H9 (cell line): ENCODE results near the gene SLC29A1. TPM values are rescaled to one million over a fixed set of nuclear protein-coding genes. Genes with fewer than 3 reads are reported as not detected.

Experiments
- DNase-seq: peaks from one replicate; pipeline ENCODE4 v3.0.0-alpha.2; 2017
- H2AFZ ChIP-seq: one replicate; pipeline ENCODE4 v1.6.1; 2013; ENCODE audit warnings: mild to moderate bottlenecking, low read length, control low read depth, moderate library complexity
- H2AK5ac ChIP-seq: 2 replicates; pipeline ENCODE4 v1.6.1; 2013; ENCODE audit warnings: low read length, control low read depth, mixed read lengths; ENCODE audit not compliant: insufficient read length
- H2BK120ac ChIP-seq: one replicate; pipeline ENCODE4 v1.6.1; 2013; ENCODE audit warnings: low read depth, mild to moderate bottlenecking, low read length, control low read depth, inconsistent platforms; ENCODE audit not compliant: poor library complexity, severe bottlenecking
- H2BK12ac ChIP-seq: 2 replicates; pipeline ENCODE4 v1.6.1; 2013; ENCODE audit warnings: low read length, control low read depth, mixed read lengths, low read depth; ENCODE audit not compliant: insufficient read length
- H2BK15ac ChIP-seq: 2 replicates; pipeline ENCODE4 v1.6.1; 2013; ENCODE audit warnings: low read depth, low read length, control low read depth
- H2BK20ac ChIP-seq: one replicate; pipeline ENCODE4 v1.6.1; 2013; ENCODE audit warnings: low read depth, mild to moderate bottlenecking, low read length, control low read depth, inconsistent platforms; ENCODE audit not compliant: poor library complexity, severe bottlenecking
- H2BK5ac ChIP-seq: 2 replicates; pipeline ENCODE4 v1.6.1; 2013; ENCODE audit warnings: low read length, control low read depth, mixed read lengths; ENCODE audit not compliant: insufficient read length
- H3K14ac ChIP-seq: 2 replicates; pipeline ENCODE4 v1.6.1; 2013; ENCODE audit warnings: low read length, control low read depth; ENCODE audit not compliant: insufficient read depth
- H3K18ac ChIP-seq: 2 replicates; pipeline ENCODE4 v1.6.1; 2013; ENCODE audit warnings: low read depth, mild to moderate bottlenecking, mixed read lengths, low read length, control low read depth; ENCODE audit not compliant: insufficient read length
- H3K23ac ChIP-seq: 2 replicates; pipeline ENCODE4 v1.6.1; 2013; ENCODE audit warnings: low read length, control low read depth, mixed read lengths, low read depth; ENCODE audit not compliant: insufficient read length
- H3K23me2 ChIP-seq: 2 replicates; pipeline ENCODE4 v1.6.1; 2013; ENCODE audit warnings: low read depth, mild to moderate bottlenecking, mixed read lengths, low read length, control low read depth; ENCODE audit not compliant: insufficient read length, poor library complexity, severe bottlenecking
- H3K27ac ChIP-seq: 2 replicates; pipeline ENCODE4 v1.5.1; 2013; ENCODE audit warnings: low read length, control low read depth, mixed read lengths, low read depth; ENCODE audit not compliant: insufficient read length
- H3K27me3 ChIP-seq: 2 replicates; pipeline ENCODE4 v1.6.1; 2013; ENCODE audit warnings: low read length, control low read depth, inconsistent platforms; ENCODE audit not compliant: insufficient read depth
- H3K4ac ChIP-seq: 2 replicates; pipeline ENCODE4 v1.6.1; 2013; ENCODE audit warnings: low read depth, mild to moderate bottlenecking, control low read depth, inconsistent platforms, low read length, moderate library complexity
- H3K4me1 ChIP-seq: 2 replicates; pipeline ENCODE4 v1.6.1; 2013; ENCODE audit warnings: low read length, control low read depth, inconsistent platforms; ENCODE audit not compliant: insufficient read depth
- H3K4me2 ChIP-seq: 2 replicates; pipeline ENCODE4 v1.6.1; 2013; ENCODE audit warnings: low read length, control low read depth, mixed read lengths; ENCODE audit not compliant: insufficient read length, insufficient read depth
- H3K56ac ChIP-seq: 2 replicates; pipeline ENCODE4 v1.6.1; 2013; ENCODE audit warnings: low read depth, mild to moderate bottlenecking, mixed read lengths, low read length, control low read depth; ENCODE audit not compliant: insufficient read length
- H3K79me1 ChIP-seq: 2 replicates; pipeline ENCODE4 v1.6.1; 2013; ENCODE audit warnings: low read depth, mild to moderate bottlenecking, moderate library complexity, low read length, control low read depth, inconsistent platforms; ENCODE audit not compliant: insufficient read depth, poor library complexity, severe bottlenecking
- H3K79me2 ChIP-seq: 2 replicates; pipeline ENCODE4 v1.6.1; 2013; ENCODE audit warnings: low read length, control low read depth, inconsistent platforms; ENCODE audit not compliant: insufficient read depth
- H3K9ac ChIP-seq: 2 replicates; pipeline ENCODE4 v1.6.1; 2013; ENCODE audit warnings: low read length, control low read depth, mixed read lengths; ENCODE audit not compliant: insufficient read length; ENCODE audit errors: extremely low read depth
- H3K9me3 ChIP-seq: one replicate; pipeline ENCODE4 v1.6.1; 2013; ENCODE audit warnings: low read depth, low read length, inconsistent platforms; ENCODE audit not compliant: control insufficient read depth
- H3T11ph ChIP-seq: one replicate; pipeline ENCODE4 v1.6.1; 2013; ENCODE audit warnings: mild to moderate bottlenecking, low read length, control low read depth, inconsistent platforms
- H4K20me1 ChIP-seq: one replicate; pipeline ENCODE4 v1.6.1; 2013; ENCODE audit not compliant: control insufficient read depth, insufficient read length, insufficient read depth
- H4K5ac ChIP-seq: 2 replicates; pipeline ENCODE4 v1.6.1; 2013; ENCODE audit warnings: low read depth, mild to moderate bottlenecking, mixed read lengths, low read length, control low read depth; ENCODE audit not compliant: insufficient read length
- H4K8ac ChIP-seq: replicated peaks from 2 replicates; pipeline ENCODE4 v1.6.1; 2013; ENCODE audit warnings: low read length, control low read depth, mixed read lengths, low read depth; ENCODE audit not compliant: insufficient read length
- H4K91ac ChIP-seq: 2 replicates; pipeline ENCODE4 v1.6.1; 2013; ENCODE audit warnings: low read depth, mild to moderate bottlenecking, moderate library complexity, mixed read lengths, low read length, control low read depth; ENCODE audit not compliant: insufficient read length
- H3K27ac Mint-ChIP-seq, 3 experiments: 2 replicates in 2 of 3; 3 replicates in 1 of 3; pipeline ENCODE4 v1.8.0; 2020 to 2021; ENCODE audit warnings: mixed read lengths in 3 of 3, mild to moderate bottlenecking in 1 of 3, moderate library complexity in 1 of 3
- H3K27me3 Mint-ChIP-seq: 2 replicates; pipeline ENCODE4 v1.8.0; 2021; ENCODE audit warnings: low read depth, mild to moderate bottlenecking, moderate library complexity, mixed read lengths
- H3K36me3 Mint-ChIP-seq, 3 experiments: 2 replicates in 2 of 3; 3 replicates in 1 of 3; pipeline ENCODE4 v1.8.0; 2020 to 2021; ENCODE audit warnings: low read depth in 3 of 3, mixed read lengths in 3 of 3; ENCODE audit not compliant: insufficient read depth in 1 of 3
- H3K4me1 Mint-ChIP-seq, 2 experiments: 2 replicates each; pipeline ENCODE4 v1.8.0; 2020; ENCODE audit warnings: mixed read lengths in 2 of 2
- H3K4me3 Mint-ChIP-seq, 2 experiments: 2 replicates in 1 of 2; 3 replicates in 1 of 2; pipeline ENCODE4 v1.8.0; 2020 to 2021; ENCODE audit warnings: mild to moderate bottlenecking in 2 of 2, mixed read lengths in 2 of 2, moderate library complexity in 1 of 2
- H3K9me3 Mint-ChIP-seq, 2 experiments: 2 replicates in 1 of 2; 3 replicates in 1 of 2; pipeline ENCODE4 v1.8.0; 2020; ENCODE audit warnings: mild to moderate bottlenecking in 2 of 2, mixed read lengths in 2 of 2, moderate library complexity in 1 of 2
- CTCF ChIP-seq: fragments of 200-600 bp; sonication (generic); conservative IDR thresholded peaks from 3 replicates; pipeline ENCODE4 v1.8.0; 2021; ENCODE audit warnings: antibody characterized with exemption, mild to moderate bottlenecking
- WGBS: extraction: QIAGEN DNeasy Blood & Tissue Kit; methylation state at CpG from one replicate; pipeline ENCODE4 v1.1.7; 2013; ENCODE audit warnings: missing lambda C conversion rate, low lambda C conversion rate, mixed read lengths; ENCODE audit not compliant: insufficient read length; ENCODE audit errors: extremely low coverage; 5-methylcytosine and 5-hydroxymethylcytosine counted together
- total RNA-seq: library from RNA; stranded (reverse); gene quantifications from 2 replicates; pipeline ENCODE4 v1.2.1, GENCODE V29; 2021

SLC29A1 gene
- total RNA-seq, 1 experiment from 2014 or later = 124 TPM

GRCh38 chr6:44217332-44218143 lies 5.9 kb upstream of the SLC29A1 start:
- DNase-seq = peak; percentile 81
- H3K79me2 ChIP-seq = no peaks in the 10 kb centered on the region
- peaks cover 16% of the 10 kb centered on the region; the same call in 1 of the 2 replicates for H3K4me1 ChIP-seq
- no peak overlapping the region for H3T11ph ChIP-seq
- H4K20me1 ChIP-seq = no peaks in the 10 kb centered on the region
- H2BK5ac ChIP-seq = no peak overlapping the region
- Mint-ChIP-seq H3K9me3 (no peaks in the 10 kb centered on the region), H3K27ac (peak overlapping the region in 2 of 3 experiments; percentile 53 to 100; a peak in 1 of 7 replicates), H3K27me3 (peaks cover 4% of the 10 kb centered on the region), H3K4me3 (peak overlapping the region in 1 of 2 experiments; percentile 83; a peak in 2 of 5 replicates), H3K36me3 (peaks cover 0 to 3% (median 0%) of the 10 kb centered on the region in 3 experiments; a peak in 2 of 7 replicates), H3K4me1 (peaks cover 44 to 45% of the 10 kb centered on the region in 2 experiments)
- no peak overlapping the region for H3K4ac ChIP-seq
- no peaks in the 10 kb centered on the region for H3K9me3 ChIP-seq
- H3K18ac ChIP-seq = no peak overlapping the region
- no peak overlapping the region for H2BK12ac ChIP-seq
- H3K14ac ChIP-seq = no peak overlapping the region; the same call in 1 of the 2 replicates
- H3K27ac ChIP-seq = no peak overlapping the region
- H2AK5ac ChIP-seq = no peak overlapping the region
- H2BK120ac ChIP-seq = no peak overlapping the region
- peaks cover 8% of the 10 kb centered on the region for H3K23me2 ChIP-seq
- no peak overlapping the region for H2BK15ac ChIP-seq
- WGBS = no CpG with 5 or more reads among the region's 16 CpGs
- TF ChIP-seq CTCF = no peak
- no peak overlapping the region for H2AFZ ChIP-seq
- H3K56ac ChIP-seq = no peak overlapping the region
- peak overlapping the region; percentile 1 for H3K4me2 ChIP-seq
- H4K5ac ChIP-seq = no peak overlapping the region
- peak overlapping the region; percentile 15 for H3K9ac ChIP-seq
- no peaks in the 10 kb centered on the region for H3K27me3 ChIP-seq
- no peak overlapping the region for H4K8ac ChIP-seq
- H3K23ac ChIP-seq = no peak overlapping the region
- no peaks in the 10 kb centered on the region for H3K79me1 ChIP-seq
- no peak overlapping the region for H2BK20ac ChIP-seq
- H4K91ac ChIP-seq = no peak overlapping the region
